Hematopoietic multipotent progenitor cell treated with erythropoietin and hydrocortisone succinate and interleukin-3 and kit ligand, for 6 days (in vitro differentiated cells): Measurements from ENCODE around the gene GBP5.
"Not testable (repeated sequence)": the region's sequence is repeated elsewhere in the genome, so short reads cannot be mapped to it uniquely, and the experiment has no call there.

Experiments used
- DNase-seq: peaks from one replicate; pipeline ENCODE4 v3.0.0-alpha.2; 2015

Gene GBP5

DNA sequence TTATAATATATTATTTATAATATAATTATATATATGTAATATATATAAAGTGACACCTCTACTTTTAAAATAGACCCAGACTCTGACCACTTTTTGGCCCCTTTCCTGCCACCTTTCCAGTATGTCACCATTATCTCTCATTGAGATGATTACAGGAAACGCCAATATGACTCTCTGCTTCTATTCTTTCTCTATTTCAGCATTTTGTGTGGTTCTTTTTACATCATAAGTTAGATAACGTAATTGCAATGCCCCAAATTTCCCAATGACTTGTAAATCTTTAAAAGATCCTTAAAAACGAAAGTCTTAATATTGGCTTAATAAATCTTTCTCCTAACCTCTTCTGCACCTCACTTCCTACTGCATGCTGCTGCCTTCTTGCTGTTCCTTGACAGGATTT lies 8.1 kb upstream of the GBP5 start:
- DNase-seq, result no peak

DNA sequence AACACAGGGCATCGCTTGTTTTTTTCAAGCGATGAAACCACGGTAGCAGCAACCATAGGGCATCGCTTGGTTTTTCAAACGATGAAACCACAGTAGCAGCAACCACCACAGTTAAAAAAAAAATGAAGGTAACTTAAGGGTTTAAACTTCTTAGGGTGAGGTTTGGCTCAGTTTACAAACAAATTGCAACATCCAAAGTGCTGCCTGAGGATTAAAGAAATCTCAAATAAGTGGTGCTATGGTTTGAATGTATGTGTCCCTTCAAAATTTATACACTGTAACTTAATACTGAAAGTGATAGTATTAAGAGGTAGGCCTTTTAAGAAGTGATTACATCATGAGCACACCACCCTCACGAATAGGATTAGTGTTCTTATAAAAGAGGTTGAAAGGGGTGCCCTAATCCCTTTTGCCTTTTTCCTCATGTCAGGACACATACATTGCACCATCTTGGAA lies 6.4 kb upstream of the GBP5 start:
- no peak for DNase-seq

DNA sequence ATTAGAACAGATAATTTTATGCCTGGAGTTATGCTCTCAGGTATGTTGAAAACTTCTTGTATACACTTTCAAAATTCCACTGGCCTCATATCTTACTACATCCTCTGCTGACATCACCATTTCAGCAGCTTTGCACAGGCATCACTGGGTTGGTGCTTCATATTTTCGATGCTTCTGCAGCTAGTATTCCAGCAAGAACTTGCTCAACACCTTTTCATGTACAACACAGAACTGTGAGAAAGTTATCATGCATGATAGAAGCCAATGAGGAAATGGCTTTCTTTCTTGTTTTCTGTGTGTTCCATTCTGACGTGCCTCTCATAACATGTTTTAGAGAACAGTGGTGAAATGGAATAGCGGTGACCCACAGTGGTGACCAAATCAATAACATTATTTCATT lies 5.1 kb upstream of the GBP5 start:
- DNase-seq, result no peak

DNA sequence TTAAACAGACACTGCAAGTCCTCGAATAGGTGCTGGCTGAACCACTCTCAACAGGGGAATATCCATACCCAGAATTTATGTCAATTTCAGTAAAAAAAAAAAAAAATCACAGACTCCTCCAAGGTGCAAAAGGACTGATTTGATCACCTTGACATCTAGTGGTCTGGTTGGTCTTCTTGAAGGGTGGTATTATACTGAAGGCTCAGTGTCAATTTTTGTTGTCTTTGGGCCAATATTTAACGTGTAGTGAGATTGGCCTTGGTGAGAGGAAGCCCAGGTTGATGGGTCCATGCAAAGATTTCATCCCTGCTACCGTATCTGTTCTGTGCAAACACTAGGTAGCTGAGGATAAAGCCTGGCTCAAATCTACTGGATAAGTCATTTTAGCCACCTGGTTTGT lies 4.0 kb upstream of the GBP5 start:
- peak; percentile 23 for DNase-seq

DNA sequence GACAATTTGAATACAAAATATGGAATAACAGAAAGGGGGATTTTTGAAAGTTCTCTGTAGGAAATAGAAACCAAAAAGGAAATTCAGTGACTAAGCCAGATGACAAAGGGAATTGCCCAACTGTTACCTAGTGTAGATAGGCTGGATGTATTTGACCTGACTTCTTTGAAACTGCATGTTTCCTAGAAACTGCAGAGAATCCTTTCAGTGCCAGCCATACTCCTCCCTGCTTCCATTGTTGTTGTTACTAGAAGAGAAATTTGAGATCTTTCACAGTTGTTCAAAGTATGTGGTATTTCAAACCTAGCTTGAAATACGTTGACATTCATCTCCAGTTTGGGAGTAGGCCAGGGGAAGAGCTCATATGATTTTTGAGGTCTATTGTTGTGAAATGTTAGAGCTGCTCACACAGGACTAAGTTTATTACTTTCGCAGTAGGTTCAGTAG lies 1.8 kb upstream of the GBP5 start:
- DNase-seq, result peak; percentile 20

DNA sequence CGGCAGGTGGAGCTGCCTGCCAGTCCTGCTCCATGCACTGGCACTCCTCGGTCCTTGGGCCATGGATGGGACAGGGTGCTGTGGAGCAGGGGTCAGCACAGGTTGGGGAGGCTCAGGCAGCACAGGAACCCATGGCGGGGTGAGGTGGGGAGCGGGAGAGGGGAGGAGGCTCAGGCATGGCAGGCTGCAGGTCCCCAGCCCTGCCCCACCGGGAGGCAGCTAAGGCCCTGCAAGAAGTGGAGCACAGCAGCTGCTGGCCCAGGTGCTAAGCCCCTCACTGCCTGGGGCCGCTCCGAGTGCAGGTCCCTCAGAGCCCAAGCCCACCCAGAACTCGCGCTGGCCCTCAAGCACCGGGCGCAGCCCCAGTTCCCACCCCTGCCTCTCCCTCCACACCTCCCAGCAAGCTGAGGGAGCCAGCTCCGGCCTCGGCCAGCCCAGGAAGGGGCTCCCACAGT lies 691 bp upstream of the GBP5 start:
- DNase-seq, result no peak

DNA sequence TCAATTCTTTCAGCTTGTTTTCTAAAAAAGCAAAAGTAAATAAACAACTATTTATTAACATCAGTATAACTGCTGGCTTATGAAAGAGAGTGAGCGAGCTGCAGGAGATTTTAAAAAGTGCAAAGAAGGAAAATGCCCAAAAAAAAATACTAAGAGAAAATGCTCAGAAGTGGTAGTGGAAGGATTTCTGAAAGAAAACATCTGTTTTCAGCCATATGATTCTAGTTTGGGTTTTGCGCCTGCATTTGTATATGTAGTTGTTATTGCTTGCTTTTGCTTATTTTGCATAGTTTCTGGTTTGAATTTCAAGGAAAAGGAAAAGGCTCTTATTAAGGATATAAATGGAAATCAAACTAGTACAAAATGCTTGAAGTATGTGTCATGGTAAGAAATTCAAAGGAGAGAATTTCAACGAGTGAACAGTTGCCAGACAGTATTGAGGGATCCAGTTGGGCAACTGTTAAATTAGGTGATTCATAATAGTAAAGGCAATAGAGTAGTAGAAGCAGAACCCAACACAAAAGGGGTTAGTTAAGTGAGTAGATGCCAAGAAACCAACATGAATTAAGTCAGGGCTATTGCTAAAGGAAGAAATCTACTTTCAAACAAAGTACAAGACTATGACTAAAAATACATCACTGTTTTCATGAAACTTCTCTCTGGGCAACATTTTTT lies 1.2 kb downstream of the GBP5 start:
- DNase-seq, result no peak

DNA sequence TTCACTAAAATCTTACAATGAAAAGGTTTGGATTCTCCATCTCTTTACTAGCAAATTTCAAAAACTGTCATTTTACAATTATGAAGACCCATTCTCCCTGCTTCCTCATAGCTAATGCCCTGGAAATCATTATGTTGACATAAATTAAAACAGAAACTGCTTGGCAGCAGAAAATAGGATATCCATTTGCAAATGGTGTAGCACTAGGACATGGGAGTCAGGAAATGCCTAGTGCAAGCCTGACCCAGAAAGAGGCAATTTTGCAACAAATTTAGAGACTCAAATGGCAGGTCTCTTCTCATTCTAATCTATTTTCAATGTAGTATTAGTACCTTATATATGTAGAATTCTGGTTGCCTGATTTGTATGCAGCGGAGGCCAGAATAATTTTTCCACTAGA lies 2.2 kb downstream of the GBP5 start:
- DNase-seq, result no peak

DNA sequence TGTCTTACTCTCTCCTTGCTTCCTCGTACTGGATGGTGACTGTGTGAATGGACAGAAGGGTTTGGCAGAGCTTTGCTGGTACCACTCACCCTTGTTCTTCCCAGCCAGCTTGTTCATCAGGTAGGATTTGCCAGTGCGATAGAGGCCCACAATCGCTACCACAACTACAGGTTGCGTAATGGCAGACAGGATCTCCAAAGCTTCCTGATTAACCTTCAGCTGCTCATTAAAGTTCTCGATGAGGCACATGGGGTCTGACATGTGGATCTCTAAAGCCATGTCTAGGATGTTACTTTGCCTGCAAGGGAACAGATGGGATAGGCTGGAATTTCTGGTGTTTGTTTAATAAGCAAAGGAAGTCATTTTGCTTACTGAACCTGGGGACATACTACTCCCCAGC lies 3.4 kb downstream of the GBP5 start:
- peak; percentile 18 for DNase-seq

DNA sequence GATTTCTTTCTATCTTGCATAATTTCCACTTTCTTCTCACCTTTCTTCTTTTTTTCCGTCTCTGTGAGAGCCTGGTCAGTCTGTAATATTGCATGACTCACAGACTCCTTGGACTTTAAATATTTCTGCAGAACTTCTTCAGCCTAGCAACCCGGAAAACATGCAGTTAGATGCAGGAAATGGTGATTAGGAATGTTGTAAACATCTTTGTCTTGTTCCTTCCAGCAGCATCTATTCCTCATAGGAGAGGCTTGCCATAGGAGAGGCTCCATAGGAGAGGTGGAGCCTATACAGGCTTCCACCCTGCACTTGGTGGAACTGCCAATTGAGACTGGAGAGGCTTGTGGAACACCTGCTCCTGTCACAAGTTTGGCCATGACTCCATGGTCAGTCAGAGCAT lies 10.0 kb downstream of the GBP5 start:
- no peak for DNase-seq

DNA sequence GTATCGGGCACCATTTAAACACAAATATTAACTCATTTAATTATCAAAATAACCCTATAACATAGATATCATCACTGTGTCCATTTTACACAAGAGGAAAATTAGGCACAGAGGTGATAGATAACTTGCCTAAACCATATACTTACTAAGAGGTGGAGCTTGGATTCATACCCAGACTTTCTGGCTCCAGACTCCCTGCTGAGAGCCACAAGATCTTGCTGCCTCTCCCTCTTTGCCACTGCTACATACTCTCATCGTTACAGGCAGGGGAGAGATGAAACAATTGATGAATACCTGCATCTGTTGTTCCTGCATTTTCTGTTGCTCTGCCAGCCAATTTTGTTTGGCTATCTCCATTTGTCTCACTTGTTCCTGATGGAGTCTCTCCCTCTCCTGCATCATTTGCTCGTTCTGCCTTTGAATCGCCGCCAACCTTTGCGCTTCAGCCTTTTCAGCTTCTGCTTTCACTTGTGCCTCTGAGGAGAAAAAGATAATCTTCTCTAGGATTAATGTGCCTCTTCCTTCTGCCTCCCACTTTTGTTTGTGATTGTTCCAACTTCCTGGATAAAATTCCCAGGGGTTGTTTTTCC lies 10.6 kb downstream of the GBP5 start:
- DNase-seq, result no peak

DNA sequence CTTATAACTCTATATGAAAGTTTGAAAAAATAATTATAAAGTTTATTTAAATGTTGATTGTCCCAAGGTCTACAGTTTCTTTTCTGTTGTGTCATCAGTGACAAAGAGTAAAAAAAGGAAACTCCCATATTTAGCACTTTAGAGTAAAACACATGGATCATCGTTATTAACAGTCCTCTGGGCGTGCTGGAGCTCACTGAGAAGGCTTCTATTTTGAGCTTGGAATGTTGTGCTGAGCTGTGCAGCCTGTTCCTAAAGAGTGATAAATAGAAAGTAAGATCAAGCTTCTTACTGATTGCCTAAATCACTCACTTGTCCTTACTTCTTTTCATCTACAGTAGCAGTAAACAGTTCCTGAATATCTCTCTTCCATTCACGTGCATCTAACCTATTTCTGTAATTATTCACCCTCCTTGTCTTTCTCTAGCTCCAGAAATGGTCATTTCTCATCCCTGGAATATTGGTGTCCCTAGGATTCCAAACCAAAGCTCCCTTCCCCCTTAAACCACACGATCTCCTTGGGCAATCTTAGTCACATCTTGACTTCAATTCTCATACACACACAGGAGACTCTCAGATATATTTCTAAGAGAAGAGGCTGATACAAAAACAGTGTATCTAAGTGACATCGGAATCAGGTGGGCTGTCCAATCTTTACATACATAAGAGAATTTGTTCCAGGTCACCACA lies 11.9 kb downstream of the GBP5 start:
- DNase-seq, result no peak

DNA sequence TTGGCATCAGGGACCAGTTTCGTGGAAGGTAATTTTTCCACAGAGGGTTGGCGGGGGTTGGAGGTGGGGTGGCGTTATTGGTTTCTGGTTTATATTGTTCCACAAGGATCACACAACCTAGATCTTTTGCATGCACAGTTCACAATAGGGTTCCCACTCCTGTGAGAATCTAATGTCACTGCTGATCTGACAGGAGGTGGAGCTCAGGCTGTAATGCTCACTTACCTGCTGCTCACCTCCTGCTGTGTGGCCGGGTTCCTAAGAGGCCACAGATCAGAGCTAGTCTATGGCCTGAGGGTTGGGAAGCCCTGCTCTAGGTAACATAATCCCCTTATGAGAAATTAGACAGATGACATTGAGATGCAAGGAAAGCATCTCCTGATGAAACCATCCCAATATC lies 12.6 kb downstream of the GBP5 start:
- DNase-seq, result no peak

DNA sequence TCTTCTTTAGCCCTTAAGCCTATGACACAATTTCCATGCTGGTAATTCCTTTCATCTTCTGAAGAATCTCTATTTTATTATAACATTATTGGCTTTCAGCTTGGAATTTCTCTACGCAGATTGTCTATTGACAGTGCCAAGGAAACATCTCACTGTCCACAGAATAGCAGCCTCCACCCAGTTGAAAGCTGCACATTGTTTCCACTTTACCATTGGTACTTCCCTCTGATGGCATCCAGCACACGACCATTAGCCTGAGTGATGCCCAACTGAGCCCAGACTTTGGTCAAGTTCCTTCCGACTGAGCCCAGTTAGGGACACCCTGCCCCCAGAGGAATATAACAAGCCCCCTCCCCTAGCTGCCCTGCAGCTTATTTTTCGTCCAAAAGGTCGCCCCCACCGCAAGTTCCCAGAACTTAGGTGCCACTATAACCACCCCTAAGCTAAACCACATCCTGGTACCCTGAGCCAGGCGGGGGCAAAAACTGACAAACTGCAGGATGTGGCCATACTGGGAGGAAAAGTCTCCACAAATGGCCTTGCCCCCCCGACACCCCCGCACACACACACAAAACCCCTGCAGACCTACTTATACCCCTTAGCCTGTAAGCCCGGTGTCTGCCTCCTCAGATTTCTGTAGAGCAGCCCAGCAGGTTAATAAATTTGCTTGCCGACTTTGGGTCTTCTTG lies 13.2 kb downstream of the GBP5 start:
- peak; percentile 7 for DNase-seq

DNA sequence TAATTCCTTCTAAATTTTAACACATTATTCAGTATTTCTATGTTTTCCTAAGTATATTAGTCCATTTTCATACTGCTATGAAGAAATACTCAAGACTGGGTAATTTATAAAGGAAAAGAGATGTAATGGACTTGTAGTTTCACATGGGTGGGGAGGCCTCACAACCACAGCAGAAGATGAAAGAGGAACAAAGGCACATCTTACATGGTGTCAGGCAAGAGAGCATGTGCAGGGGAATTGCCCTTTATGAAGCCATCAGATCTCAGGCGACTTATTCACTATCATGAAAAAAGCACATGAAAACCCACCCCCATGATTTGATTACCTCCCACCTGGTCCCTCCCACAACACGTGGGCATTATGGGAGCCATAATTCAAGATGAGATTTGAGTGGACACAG lies 15.6 kb downstream of the GBP5 start:
- no peak for DNase-seq

DNA sequence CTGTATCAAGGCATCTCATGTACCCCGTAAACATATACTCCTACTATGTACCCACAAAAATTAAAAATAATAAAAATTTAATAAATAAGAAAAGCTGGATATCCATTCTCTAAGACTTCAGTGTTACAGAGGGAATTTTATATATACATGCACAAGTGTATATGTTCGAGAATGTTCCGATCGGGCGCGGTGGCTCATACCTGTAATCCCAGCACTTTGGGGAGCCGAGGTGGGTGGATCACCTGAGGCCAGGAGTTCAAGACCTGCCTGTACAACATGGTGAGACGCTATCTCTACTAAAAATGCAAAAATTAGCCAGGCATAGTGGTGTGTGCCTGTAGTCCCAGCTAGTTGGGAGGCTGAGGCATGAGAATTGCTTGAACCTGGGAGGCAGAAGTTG lies 17.1 kb downstream of the GBP5 start:
- not testable (repeated sequence) for DNase-seq

DNA sequence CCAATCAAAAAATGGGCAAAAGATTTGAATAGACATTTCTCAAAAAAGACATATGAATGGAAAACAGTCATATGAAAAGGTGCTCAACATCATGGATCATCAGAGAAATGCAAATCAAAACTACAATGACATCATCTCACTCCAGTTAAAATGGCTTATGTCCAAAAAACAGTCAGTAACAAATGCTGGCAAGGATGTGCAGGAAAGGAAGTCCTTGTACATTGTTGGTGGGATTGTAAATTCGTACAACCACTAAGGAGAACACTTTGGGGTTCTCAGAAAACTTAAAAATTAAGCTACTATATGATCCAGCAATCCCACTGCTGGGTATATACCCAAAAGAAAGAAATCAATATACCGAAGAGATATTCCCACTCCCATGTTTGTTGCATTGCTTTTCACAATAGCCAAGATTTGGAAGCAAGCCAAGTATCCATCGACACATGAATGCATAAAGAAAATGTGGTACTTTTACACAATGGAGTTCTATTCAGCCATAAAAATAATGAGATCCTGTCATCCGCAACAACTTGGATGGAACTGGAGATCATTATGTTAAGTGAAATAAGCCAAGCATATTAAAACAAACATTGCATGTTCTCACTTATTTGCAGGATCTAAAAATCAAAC lies 17.9 kb downstream of the GBP5 start:
- no peak for DNase-seq

DNA sequence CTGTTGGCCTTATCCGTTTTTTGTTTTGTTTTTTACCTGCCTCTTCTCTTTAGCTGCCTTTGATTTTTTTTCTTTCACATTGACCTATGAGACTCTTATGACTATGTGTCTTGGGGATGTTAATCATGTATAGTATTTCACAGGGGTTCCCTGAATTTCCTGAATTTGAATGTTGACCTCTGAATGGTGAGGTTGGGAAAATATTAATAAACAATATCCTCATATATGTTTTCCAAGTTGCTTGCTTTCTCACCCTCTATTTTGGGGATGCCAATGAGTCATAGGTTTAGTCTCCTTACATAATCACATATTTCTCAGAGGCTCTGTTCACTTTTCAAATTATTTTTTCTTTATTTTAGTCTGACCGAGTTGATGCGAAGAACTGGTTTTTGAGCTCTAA lies 29.6 kb downstream of the GBP5 start:
- DNase-seq, result no peak
